ENCODE data around the gene IAH1. TPM values are rescaled to one million over a fixed set of nuclear protein-coding genes. Genes with fewer than 3 reads are reported as not detected.

The IAH1 gene
- total and polyA plus RNA-seq, 10 of the 15 experiments (the other 5 are each of a cell fraction or from before 2014, with no cell fraction given): 57.4 to 125 (median 75.8) TPM

- peaks cover 2% of the 10 kb centered on the region for H3K79me2 ChIP-seq (ENCODE audit: control insufficient read depth, insufficient read depth, low read length)
- in situ Hi-C loops (cut with MboI) (no loop called here), intact Hi-C loops (cut with micrococcal nuclease; ENCODE audit: unreplicated experiment) (no loop called here)
- H3K9ac ChIP-seq (ENCODE audit: control insufficient read depth, insufficient read depth, low read length): no peak overlapping the region
- ChIA-PET RAD21 (ENCODE audit: unreplicated experiment) (no interaction called here), CTCF (no interaction called here), POLR2A (interaction anchor here (0.6 to 1.3 kb wide), 3 partner anchors 27 to 82 kb away, joined by 3 read pairs; no protein-coding TSS in a partner anchor), SMC1A (ENCODE audit: uncharacterized antibody, unreplicated experiment) (interaction anchor here (1.1 kb wide), 1 partner anchor 26 kb away, joined by 3 read pairs; no protein-coding TSS in a partner anchor)
- DNase-seq (ENCODE audit: low read depth, low spot score) (no peak), ATAC-seq (no peak), FAIRE-seq (no peak)
- no peak for TF ChIP-seq STAT1 (conservative IDR thresholded peaks at IDR 0.05)
- no peak for TF ChIP-seq ZNF207 (IDR thresholded peaks at IDR 0.05; ENCODE audit: borderline replicate concordance)
- no peak for TF ChIP-seq ATF7 (IDR thresholded peaks at IDR 0.05; ENCODE audit: low read depth)
- no peak for TF ChIP-seq IRF3 (IDR thresholded peaks at IDR 0.05)
- no peaks in the 10 kb centered on the region for H3K9me3 ChIP-seq (replicated peaks; ENCODE audit: control insufficient read depth, insufficient read depth, low read length)
- no peaks in the 10 kb centered on the region for H4K20me1 ChIP-seq (ENCODE audit: control insufficient read depth, insufficient read depth)
- no peak overlapping the region for H3K27ac ChIP-seq (ENCODE audit: control insufficient read depth, insufficient read depth)
- H3K36me3 ChIP-seq (ENCODE audit: control insufficient read depth in 2 of 2, insufficient read depth in 2 of 2, low read length in 1 of 2): peaks cover 0 to 3% of the 10 kb centered on the region in 2 experiments; a peak in 3 of 4 replicates
- no peak overlapping the region for H2AFZ ChIP-seq (ENCODE audit: control insufficient read depth, low read depth, low read length)
- H3K27me3 ChIP-seq (replicated peaks in 1 of 2; ENCODE audit: control insufficient read depth in 2 of 2, insufficient read depth in 2 of 2, low read length in 1 of 2): no peaks in the 10 kb centered on the region
- H3K4me2 ChIP-seq (ENCODE audit: control insufficient read depth, insufficient read depth): no peak overlapping the region
- H3K4me1 ChIP-seq (ENCODE audit: control insufficient read depth, insufficient read depth, low read length): no peaks in the 10 kb centered on the region; the same call in 1 of the 2 replicates
- WGBS (ENCODE audit: insufficient coverage, insufficient replicate concordance, low lambda C conversion rate, missing lambda C conversion rate): 100% methylated on average over 4 of the region's 4 CpGs
- H3K4me3 ChIP-seq: no peak overlapping the region
- BruUV-seq (replicated peaks): no TSS peak
These were observed 58.1 kb downstream of the IAH1 start for GRCh38 chr2:9532421-9532820.

- no TSS peak for BruUV-seq (replicated peaks)
- no peak overlapping the region for H2AFZ ChIP-seq (ENCODE audit: control insufficient read depth, low read depth, low read length)
- H3K4me1 ChIP-seq (ENCODE audit: control insufficient read depth, insufficient read depth, low read length): peaks cover 5% of the 10 kb centered on the region; the same call in 1 of the 2 replicates
- H3K27me3 ChIP-seq (replicated peaks in 1 of 2; ENCODE audit: control insufficient read depth in 2 of 2, insufficient read depth in 2 of 2, low read length in 1 of 2): no peaks in the 10 kb centered on the region
- no peak overlapping the region for H3K27ac ChIP-seq (ENCODE audit: control insufficient read depth, insufficient read depth)
- H3K4me3 ChIP-seq: no peak overlapping the region
- ChIA-PET RAD21 (ENCODE audit: unreplicated experiment) (interaction anchor here (0.9 kb wide), 1 partner anchor 18 kb away, joined by 3 read pairs; no protein-coding TSS in a partner anchor), POLR2A (interaction anchor here (0.9 to 1.1 kb wide), 2 partner anchors 11 to 87 kb away, joined by 3 to 4 read pairs; no protein-coding TSS in a partner anchor), CTCF (interaction anchor here (1.1 kb wide), 1 partner anchor 22 kb away, joined by 3 read pairs; the partner anchor contains the start of gene ADAM17), SMC1A (ENCODE audit: uncharacterized antibody, unreplicated experiment) (interaction anchor here (0.7 to 1.2 kb wide), 2 partner anchors 10 to 85 kb away, joined by 3 to 4 read pairs; no protein-coding TSS in a partner anchor)
- no peaks in the 10 kb centered on the region for H4K20me1 ChIP-seq (ENCODE audit: control insufficient read depth, insufficient read depth)
- H3K9ac ChIP-seq (ENCODE audit: control insufficient read depth, insufficient read depth, low read length): no peak overlapping the region
- intact Hi-C loops (cut with micrococcal nuclease; ENCODE audit: unreplicated experiment): no loop called here
- H3K9me3 ChIP-seq (replicated peaks; ENCODE audit: control insufficient read depth, insufficient read depth, low read length): no peaks in the 10 kb centered on the region
- peaks cover 5% of the 10 kb centered on the region for H3K79me2 ChIP-seq (ENCODE audit: control insufficient read depth, insufficient read depth, low read length)
- no peak for TF ChIP-seq ZBTB11 (CRISPR knock-in tag; IDR thresholded peaks at IDR 0.05)
- TF ChIP-seq PKNOX1 (IDR thresholded peaks at IDR 0.05): no peak
- TF ChIP-seq ZNF24 (IDR thresholded peaks at IDR 0.05): no peak
- TF ChIP-seq TCF3 (IDR thresholded peaks at IDR 0.05; ENCODE audit: borderline replicate concordance, insufficient read depth, low read depth, low read length): no peak
- TF ChIP-seq CBFB (IDR thresholded peaks at IDR 0.05; ENCODE audit: low read depth): no peak
- TF ChIP-seq YBX1 (IDR thresholded peaks at IDR 0.05): no peak
- DNase-seq (ENCODE audit: low read depth, low spot score) (no peak), ATAC-seq (no peak), FAIRE-seq (no peak)
- peaks cover 0 to 3% of the 10 kb centered on the region in 2 experiments; a peak in 3 of 4 replicates for H3K36me3 ChIP-seq (ENCODE audit: control insufficient read depth in 2 of 2, insufficient read depth in 2 of 2, low read length in 1 of 2)
- in situ Hi-C loops (cut with MboI): no loop called here
- no peak overlapping the region for H3K4me2 ChIP-seq (ENCODE audit: control insufficient read depth, insufficient read depth)
- 94% methylated on average over 2 of the region's 2 CpGs for WGBS (ENCODE audit: insufficient coverage, insufficient replicate concordance, low lambda C conversion rate, missing lambda C conversion rate)
These were observed 59.3 kb downstream of the IAH1 start for GRCh38 chr2:9533663-9534062.

Data from GM12878 (cell line).